HuH-7 (cell line): ENCODE measurements around the gene TLL2.
"Not testable (repeated sequence)": the region's sequence is repeated elsewhere in the genome, so short reads cannot be mapped to it uniquely, and the experiment has no call there.

Experiments
- DNase-seq: peaks from one replicate; pipeline ENCODE4 v3.0.0; 2011; ENCODE audit warnings: low spot score

The TLL2 gene

DNA sequence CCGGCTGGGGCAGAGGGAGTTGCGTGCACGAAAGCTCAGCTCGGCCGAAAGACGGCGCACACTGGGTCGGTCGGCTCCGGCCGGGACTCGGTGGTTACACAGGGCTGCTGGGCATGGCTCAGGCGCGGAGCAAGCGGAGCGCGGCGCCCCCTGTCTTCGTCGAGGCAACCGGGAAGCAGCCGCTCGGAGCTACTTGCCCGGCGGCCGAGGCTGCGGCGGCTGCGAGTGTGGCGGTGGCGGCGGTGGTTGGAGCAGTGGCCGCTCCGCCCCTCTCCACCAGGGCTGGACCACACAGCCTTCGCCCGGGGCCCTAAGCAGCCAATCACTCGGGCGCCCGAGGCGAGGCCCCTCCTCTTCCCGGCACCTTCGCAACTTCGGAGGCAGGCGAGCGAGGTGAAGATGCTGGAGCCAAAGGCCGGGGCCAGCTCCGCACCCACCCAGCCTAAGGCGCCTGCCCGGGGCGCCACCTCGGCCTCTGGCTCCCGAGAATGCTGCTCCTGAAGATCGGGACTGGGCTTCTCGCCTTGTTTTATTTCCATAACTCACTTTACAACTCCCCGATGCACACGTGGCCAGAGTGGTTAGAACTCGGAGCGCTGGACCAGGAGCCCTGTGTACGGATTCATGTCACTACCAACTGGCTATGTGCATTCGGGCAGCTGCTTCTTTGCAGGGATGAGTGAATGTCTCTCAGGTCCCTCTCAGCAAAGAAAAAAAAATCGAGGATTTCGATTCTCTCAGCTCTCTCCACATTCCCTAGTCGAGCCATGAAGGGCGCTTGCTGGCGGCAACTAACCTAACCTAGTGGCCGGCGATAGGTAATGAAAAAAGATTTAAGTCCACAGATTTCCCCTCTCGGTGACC is at the start of gene TLL2:
TSS of gene TLL2 (minus strand) at position 229 of the 864 bp plus-strand sequence. CDS start 241 bp downstream, outside the sequence.
- DNase-seq, result peak; percentile 92

- DNase-seq, result no peak
Observed at GRCh38 chr10:96560966-96561887, 47.5 kb upstream of the TLL2 start.

DNA sequence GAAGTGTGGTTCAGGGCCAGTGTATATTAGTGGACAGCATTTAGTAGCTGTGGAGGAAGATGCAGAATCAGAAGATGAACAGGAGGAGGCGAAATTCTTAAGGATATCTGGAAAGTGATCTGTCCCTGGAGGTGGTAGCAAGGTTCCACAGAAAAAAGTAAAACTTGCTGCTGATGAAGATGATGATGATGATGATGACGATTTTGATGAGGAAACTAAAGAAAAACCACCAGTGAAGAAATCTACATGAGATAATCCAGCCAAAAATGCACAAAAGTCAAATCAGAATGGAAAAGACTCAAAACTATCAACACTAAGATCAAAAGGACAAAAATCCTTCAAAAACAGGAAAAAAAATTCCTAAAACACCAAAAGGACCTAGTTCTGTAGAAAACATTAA is 46.8 kb upstream of the TLL2 start:
- DNase-seq, result no peak

DNA sequence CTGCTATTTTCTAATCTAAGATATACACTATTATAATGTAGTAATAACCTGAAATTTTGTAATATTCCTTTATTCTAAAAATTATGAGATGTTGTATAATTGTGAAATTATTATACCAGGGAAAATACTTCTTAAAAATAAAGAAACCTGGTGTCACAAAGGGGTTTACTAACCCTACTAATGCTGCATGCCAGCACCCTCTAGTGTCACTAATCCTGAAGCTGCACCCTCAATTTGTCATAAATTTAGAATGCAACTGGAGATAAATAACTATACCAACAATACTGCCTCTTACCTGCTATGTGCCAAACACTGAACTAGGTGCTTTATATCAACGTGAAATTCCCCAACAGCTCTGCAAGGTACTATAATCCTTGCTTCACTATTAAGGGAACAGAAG is 42.3 kb upstream of the TLL2 start:
- DNase-seq, result no peak

GRCh38 chr10:96555330-96555729 is 41.6 kb upstream of the TLL2 start:
- no peak for DNase-seq

DNA sequence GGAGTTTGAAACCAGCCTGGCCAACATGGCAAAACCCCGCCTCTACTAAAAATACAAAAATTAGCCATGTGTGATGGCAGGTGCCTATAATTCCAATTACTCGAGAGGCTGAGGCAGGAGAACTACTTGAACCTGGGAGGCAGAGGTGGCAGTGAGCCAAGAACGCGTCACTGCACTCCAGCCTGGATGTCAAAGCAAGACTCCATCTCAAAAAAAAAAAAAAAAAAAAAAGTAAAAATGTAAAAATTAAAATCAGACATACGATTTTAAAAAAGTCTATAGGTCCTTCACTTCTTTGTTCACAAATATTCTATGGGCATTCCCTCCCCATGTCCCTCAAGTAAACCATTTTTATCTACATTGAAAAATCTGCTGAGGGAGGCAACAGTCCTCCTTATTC is 34.9 kb upstream of the TLL2 start:
- no peak for DNase-seq

DNA sequence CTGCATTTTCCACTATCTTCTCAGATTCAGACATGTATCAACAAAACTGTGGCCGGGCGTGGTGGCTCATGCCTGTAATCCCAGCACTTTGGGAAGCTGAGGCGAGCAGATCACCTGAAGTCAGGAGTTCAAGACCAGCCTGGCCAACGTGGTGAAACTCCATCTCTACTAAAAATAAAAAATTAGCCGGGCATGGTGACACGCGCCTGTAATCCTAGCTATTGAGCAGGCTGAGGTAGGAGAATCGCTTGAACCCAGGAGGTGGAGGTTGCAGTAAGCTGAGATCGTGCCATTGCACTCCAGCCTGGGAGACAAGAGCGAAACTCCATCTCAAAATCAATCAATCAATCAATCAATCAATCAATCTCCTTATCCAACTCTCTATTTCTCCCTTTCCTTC is 31.8 kb upstream of the TLL2 start:
- not testable (repeated sequence) for DNase-seq

GRCh38 chr10:96541921-96542320 is 28.2 kb upstream of the TLL2 start:
- no peak for DNase-seq

DNA sequence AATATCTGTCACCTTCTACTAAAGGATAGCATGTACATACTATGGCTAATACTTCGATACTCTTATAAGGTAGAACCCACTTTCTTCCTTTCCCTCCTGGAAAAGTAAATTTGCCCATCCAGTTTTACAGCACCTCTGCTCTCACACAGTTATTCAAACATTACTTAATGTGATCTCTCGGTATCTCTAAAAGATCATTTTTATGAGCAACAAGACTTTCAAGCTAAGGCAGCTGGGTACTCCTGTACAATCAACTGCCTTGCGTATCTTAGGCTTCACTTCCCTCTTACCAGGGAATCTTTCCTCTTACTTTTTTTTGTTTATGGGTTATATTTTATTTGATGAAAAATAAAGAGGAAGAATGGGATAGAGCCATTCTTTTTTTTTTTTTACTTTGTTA is 26.5 kb upstream of the TLL2 start:
- DNase-seq, result no peak

DNA sequence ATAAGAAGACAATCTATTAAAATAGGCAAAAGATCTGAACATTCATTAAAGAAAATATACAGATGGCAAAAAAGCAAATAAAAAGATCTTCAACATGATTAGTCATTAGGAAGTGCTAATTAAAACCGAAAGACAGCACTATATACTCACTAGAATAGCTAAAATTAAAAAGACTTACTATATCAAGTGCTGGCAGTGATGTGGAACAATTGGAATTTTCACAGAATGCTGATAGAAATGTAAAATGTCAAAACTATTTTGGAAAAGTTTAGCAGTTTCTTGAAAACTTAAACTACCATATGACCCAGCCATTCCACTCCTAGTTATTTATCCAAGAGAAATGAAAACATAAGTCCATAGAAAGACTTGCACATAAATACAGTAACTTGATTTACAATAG is 25.0 kb upstream of the TLL2 start:
- no peak for DNase-seq

GRCh38 chr10:96536129-96536528 is 22.4 kb upstream of the TLL2 start:
- no peak for DNase-seq

GRCh38 chr10:96532523-96532922 is 18.8 kb upstream of the TLL2 start:
- DNase-seq, result no peak

- DNase-seq, result no peak
Observed at GRCh38 chr10:96529634-96530279, 16.0 kb upstream of the TLL2 start.

DNA sequence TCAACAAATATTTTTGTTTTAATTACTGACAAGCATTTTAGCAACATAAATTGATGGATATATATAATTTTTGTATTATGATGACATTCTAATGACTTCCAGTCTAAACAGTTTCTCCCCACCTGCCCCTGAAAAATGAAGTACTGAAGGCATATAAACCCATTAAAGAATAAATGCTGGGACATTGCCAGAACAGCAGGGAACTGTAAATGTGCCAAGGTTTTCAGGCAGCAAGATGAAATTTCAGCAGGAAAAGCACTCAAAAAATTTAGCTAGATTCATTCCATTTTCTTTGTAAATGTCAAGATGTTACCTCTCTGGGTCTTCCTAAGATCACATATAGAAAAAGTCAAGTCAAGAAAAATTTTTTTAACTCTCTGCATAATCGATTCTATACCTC is 11.0 kb upstream of the TLL2 start:
- no peak for DNase-seq

DNA sequence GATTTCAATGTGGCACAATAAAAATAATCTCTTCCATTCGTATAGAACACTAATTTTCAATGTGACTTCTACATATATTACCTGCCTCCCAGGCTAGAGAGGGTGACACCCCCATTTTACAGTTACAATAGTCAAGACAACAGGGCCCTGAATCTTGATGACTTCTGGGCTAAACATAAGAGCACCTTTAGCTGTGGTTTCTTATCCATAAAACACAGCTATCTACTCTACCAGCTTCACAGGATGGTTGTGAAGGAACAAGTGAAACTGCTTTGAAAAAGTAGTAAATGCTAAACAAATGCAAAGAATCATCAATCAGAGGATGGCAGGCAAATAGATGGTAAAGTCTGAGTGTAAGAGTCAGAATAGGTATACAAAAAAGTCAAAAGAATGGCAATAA is 3.6 kb upstream of the TLL2 start:
- DNase-seq, result no peak

DNA sequence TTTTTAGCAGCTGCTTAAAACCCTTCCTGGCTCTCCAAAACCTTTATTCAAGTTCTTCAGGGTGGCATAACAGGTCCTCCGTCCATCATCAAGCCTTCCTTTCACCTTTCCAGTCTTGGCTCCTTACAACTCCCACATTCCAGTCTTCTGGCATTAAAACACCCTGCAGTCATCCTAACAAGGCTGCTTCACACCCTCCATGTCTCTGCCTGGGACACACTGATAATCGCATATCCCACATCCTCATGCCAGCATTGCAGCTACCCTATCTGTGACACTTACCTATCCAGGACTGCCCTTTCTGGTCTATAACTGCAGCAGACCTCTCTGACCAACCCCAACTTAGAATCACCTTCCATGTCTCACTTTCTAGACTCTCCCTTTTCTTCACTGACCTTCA is 2.6 kb upstream of the TLL2 start:
- no peak for DNase-seq

- no peak for DNase-seq
Observed at GRCh38 chr10:96513305-96513697, 425 bp downstream of the TLL2 start.

DNA sequence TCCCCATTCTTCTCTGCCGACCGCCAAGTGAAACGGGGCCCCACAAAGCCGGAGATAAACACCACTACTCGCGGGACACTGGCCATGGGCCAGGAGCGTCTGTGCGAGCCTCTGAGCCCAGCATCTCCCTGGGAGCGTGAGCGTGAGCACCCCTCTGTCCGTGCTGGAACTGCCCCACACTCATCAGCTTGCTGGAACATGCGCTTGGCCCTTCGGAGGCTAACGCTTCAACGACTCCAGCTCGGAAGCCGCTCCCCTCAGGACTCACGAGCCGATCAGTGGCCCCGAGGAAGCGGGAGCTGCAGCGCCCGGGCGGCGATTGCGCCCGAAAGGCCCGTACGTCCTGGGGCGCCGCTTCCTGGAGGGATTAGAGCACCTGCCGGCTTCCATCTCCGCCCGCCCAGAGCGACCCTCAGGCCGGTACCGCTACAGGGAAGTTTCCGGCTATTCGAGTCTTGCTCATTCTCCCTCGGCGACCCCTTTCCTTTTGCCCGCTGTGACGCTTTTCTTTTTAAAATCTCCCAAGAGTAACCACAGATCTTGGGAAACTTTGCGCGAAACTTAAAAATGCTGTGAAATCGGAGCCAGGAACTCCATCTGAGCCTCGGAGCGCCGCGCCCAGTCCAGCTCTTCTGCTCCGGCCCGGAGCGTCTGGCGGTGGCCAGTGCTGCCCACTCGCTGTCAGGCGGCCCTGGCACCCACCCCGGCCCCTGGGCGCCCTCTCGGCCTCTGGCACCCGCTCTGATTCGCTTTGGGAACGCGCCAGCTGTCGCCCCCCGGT is 1.0 kb downstream of the TLL2 start:
- peak; percentile 30 for DNase-seq

GRCh38 chr10:96511044-96511945 is 2.4 kb downstream of the TLL2 start:
- DNase-seq, result peak; percentile 84

DNA sequence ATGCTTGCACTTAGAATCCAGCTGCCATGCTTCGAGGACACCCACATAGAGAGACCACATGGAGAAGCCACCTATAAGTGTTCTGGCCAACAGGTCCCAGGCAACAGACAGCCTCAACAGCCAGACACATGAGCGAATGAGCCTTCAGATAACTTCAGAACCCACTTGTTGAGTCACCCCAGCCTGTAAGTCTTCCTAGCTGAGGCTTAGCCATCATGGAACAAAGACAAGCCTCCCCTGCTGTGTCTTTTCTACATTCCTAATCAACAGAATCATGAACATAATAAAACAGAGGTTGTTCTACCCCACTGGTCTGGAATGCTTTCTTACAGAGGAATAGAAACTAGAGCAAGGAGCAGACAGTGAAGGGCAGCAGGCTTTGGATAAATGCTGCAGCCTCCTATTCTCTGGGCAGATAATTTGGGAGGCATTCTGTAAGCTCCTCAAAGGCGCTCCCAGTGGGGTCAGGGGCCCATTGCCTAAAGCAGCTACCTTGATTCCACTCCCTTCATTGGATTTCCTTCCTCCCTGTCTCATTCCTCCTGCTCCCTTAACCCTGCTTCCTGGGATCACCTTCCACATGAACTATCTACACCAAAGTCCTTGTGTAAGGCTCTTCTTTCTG is 4.6 kb downstream of the TLL2 start:
- no peak for DNase-seq
